HG02885 (cell line): Measurements from ENCODE around the gene VIPR2.

ENCODE experiments used
- ATAC-seq: cut with Tn5 transposase; IDR thresholded peaks from one replicate; pipeline ENCODE4 v1.9.1; 2021; ENCODE audit warnings: mild to moderate bottlenecking; ENCODE audit not compliant: unreplicated experiment, poor library complexity

Gene VIPR2

DNA sequence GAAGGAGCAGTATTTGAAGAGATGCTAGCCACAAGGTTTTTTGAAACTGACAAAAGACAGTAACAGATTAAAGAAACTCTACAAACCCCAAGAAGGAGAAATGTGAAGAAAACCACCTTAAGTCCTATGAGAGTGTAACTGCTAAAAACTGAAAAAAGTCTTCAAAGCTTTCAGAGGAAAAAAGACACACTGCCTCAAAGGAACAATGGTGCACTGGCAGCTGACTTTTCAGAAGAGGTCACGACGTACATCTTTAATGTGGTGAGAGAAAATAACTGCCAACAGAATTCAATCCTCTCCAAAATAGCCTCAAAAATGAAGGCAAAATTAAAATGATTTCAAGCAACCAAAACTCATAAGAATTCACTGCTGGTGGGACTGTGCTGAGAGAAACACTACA, 94.0 kb downstream of the VIPR2 start:
- no peak for ATAC-seq

DNA sequence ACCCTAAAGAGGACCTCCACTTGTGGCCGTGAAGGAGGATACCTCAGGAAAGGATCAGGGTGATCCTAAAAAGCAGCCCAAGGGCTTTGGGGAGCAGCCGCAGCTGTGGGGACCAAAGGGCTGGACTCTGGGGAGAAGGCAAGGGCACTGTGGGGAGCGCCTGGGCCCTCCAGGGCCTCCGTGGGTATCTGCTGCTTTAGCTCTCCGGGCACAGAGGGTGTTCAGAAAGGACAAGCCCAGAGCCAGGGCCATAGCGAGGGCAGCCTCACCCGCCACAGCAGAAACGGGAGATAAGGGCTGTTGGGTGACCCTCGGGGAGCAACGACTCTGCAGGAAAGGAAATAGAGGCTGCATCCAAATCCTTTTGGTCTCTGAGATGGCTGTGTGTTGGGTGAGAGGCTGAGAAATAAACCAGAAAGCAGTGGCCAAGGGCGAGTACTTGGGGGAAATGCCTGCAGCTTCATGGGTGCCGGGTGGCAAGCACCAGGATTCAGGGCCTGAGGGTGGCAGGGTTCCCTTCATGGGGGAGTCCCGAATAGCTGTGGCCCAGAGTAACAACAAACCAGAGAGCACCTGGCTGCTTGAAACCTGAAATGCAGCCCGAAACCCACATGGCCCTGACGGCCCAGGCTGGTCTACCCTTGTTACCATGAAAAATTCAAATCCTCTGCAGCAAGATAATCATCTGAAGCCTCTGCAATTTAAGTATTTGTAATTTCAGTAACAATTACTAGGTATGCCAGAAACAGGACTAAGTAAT, 95.2 kb downstream of the VIPR2 start:
- no peak for ATAC-seq

DNA sequence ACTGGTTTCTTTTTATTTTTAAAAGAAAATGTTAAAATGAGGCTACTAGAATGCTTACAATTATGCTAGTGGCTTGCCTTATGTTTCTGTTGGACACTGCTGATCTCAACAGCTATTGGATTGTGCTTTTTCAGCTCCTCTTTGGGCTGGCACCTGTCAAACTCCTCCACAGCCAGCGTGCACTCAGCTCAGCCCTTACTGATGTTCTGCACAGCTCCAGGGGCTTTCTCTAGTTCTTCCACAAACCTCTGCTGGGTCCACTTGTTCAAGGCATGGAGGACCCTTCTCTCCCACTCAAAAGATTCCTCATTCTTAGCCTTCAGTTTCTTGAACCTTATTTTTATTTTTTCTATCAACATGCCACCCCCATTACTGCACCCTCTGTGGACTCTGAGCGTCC, 96.0 kb downstream of the VIPR2 start:
- no peak for ATAC-seq

DNA sequence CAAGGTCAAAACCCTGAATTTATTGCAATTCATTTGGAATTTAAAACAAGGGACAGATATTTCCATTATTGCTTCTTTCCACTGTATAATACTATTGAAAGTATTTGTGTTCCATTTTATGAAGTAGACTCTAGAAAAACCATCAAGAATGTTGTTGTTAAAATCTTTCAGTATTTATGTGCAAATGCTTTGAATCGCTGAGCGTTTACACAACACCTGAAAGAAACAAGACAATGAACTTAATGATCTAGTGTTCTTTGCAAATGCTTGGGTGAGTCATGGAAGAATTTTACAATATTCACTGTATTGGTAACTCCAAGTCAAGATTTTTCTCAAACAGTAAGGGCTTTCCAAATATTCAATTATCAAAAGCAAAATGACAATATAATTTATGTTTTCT, 97.1 kb downstream of the VIPR2 start:
- no peak for ATAC-seq

DNA sequence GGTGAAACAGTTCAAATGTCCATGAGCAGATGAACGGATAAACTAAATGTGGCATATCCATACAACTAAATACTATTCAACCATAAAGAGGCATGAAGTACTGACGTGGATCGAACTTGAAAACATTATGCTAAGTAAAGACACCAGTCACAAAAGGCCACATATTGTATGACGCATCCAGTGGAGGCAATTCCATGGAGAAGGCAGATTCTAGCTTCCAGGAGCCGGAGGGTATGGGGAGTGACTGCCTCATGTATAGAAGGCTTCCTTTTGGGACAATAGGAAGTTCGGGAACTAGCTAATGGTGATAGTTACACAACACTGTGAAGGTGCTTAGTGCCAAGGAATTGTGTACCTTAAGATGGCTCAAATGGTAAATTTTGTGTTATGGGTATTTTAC, 98.4 kb downstream of the VIPR2 start:
- ATAC-seq = no peak

DNA sequence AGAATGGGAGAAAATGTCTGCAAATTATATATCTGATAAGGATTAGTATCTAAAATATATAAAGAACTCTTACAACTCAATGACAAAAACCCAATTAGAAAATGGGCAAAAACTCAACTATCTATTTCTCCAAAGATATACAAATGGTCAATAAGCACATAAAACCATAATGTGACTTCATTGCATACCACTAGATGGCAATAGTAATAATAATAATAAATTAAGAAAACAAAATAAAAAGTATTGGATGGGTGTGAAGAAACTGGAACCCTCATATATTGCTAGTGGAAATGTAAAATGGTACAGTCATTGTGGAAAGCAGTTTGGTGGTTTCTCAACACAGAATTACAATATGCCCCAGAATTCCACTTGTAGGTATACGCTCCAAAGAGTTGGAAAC, 98.8 kb downstream of the VIPR2 start:
- ATAC-seq = no peak

DNA sequence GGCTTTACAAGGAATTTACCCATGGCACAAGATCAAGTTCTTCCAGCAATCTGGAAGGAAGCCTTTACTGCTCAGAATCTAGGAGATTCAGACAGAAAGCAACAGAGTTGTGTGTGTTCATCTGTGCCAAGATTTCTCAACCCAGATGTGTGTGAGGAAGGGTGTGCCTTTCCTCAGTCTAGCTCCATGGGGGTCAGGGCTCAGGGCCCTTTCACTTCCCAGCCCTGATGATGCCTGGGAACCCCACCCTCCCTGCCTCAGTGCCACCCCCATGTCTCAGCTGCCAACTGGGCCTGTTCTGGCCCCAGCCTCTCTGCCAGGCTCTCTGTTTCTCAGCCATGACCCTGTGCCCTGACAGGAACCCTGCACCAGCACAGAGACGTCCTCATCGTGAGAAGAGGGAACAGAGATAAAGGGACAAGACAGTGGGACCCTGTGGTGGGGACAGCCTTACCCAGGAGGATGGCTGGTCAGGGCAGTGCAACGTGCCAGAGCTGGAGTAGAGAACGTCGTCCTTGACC, 102.0 kb downstream of the VIPR2 start:
- no peak for ATAC-seq

DNA sequence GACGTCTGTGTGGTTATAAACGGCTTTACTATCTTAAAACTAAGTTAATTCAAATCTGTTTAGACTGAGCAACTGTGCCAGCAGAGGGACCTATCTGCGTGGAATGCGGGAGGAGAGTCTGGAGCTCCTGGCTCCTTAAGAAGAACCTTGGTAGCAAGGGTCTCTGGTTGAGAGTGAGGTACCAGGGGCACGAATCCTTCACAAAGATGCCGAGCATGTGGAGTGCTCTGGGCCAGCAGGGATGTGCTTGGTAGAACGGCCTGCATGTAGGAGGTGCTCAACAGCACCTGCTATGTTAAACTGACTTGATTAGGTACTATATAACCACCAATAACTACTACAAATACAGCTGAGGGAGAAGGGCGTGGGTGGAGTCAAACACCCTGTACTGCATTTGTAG, 102.6 kb downstream of the VIPR2 start:
- no peak for ATAC-seq

DNA sequence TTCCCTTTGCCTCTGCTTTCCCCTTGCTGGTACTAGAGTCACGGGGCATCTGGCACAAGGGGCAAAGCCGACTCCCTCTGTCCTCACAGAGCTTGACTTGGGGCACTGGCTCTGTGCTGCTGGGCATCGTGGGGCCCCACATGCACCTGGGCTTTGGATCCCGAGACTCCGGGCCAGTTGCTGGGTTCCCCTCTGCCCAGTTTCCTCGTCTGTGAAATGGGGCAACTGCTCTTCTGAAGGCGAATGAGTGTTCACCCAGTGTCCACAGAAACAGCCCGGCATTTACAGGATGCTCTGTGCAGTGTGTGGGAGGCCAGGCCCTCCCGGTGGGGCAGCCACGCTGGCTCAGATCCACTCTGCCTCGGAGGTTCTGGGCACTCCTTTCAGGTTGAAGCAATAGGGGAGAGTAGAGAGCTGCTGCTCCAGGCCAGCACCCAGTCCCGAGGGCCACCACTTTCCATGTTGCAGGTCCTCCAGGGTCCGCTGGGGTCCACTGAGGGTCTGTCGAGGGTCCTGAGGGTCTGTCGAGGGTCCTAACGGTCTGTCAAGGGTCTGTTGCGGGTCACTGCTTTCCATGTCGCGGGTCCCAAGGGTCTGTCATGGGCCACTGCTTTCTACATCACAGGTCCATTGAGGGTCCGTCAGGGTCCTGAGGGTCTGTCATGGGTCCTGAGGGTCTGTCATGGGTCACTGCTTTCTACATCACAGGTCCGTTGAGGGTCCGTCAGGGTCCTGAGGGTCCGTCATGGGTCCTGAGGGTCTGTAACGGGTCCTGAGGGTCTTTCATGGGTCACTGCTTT, 103.6 kb downstream of the VIPR2 start:
- no peak for ATAC-seq

DNA sequence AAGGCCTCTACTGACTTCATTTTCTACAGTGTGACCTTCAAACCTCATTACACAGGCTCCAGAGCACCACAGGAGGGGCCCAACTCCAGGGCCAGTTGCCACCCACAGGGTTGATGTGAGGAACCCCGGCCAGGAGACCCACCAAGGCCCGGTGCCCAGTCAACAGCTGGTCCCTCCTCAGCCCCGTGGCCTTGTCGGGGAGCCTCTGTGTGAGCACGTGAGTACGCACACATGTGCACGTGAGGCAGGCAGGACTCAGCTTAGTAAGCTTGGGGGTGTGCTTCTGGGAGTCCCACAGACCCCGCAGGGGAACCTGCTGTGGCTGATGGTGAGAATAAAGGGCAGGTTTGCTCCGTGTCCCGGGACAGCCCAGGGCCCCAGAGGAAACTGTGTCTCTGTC, 104.5 kb downstream of the VIPR2 start:
- ATAC-seq = no peak

DNA sequence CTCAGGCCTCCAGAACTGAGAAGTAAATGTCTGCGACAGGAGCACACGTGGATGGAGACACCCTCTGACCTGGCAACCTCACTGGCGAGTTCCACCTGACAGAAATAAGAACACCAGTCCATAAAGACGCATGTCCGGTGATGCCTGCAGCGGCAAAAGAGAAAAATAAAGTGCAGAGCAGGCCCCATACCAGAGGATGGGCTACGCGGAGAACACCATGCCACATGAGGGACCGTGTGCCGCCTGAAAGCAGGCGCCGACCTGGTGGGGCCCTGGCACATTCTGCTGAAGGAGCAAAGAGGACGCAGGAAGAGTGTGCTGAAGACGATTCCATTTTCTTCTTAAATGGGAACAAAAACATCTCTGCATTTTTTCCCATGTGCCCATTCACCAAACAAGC, 105.0 kb downstream of the VIPR2 start:
- ATAC-seq = no peak

DNA sequence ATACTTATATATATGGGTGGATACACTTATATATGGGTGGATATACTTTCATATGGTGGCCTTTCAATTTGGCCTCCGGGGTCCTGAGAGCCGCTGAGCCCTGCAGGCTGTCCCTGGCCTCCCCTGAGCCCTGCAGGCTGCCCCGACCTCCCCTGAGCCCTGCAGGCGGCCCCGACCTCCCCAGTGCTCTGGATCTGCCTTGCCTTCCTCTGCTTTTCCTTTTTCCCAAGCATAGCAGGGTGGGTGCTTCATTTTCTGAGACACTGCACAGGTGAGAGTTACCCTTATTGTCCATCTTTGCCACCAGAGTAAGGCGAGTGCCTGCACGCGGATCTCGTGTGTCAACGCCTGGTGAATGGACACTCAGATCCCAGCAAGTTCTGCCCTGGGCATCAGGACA, 106.6 kb downstream of the VIPR2 start:
- ATAC-seq = no peak

DNA sequence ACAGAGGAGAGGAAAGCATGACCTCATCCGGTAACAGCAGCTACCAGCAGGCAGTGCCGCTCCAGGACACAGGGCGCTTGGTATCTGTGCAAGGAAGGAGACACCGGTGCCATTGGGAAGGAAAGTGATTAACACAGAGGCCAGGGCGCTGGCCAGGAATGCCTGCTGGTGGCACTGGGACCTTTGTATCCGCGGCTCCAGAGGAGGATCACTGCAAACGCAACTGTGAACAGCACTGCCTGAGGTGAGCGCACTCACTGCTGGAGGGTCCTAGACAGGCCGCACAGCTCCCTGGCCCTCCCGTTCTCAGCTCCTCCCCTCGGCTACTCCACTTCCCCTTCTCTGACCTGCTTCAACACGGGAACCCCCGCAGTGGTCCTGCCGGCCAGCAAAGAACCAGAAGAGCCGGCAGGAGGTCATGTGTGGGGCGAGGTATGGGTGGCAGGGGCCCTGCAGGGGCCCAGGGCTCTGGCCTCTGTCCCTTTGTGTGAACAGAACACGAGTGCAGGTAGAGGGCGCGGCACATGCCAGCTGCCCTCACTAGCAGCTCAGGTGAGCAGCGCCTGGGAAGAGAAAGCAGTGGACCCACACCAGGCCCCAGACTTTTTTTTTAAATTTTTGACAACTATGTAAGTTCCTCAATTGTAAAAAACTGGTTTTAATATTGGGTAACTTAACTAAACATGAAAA, 107.6 kb downstream of the VIPR2 start:
- ATAC-seq = no peak

DNA sequence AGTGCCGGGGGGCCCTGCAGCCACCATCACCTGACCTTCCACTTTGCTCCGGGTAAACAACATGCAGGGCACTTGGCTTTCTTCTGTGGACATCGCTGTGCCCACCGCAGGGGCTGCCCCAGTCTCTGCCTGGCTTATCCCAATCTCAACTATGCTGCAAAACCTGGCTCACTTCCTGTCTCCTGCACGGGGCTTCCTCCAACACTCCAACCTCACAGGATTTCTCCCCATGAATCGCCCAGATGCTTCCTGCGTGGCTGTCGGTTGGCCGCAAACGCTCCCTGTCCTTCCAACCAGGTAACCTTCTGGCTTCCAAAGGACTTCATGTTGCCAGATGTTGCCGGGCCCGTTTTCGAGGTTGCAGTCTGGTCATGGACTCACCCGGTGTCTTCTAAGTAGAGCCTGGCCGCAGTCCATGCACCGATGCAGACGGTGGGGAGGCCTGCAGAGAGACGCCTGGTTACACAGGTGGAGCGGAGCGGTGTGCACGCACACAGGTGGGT, 109.0 kb downstream of the VIPR2 start:
- ATAC-seq = no peak

DNA sequence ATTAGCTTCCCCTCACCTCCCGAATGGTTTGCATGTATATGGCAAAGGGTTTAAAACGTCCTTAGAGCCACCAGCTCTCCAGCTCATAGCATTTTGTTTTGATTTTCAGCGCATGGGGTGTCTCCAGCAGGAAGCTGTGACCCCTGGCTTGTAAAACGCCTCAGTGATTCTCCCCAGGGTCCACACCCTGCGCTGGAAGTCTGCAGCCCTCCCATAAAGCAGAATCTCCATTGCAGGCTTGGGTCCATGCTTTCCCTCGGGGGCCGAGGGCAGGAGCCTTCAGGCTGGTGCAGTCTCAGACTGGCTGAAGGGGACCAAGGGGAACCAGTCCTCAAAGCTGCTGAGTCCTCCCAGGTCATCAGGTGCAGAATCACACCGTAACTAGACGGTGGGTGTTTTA, 109.7 kb downstream of the VIPR2 start:
- no peak for ATAC-seq

DNA sequence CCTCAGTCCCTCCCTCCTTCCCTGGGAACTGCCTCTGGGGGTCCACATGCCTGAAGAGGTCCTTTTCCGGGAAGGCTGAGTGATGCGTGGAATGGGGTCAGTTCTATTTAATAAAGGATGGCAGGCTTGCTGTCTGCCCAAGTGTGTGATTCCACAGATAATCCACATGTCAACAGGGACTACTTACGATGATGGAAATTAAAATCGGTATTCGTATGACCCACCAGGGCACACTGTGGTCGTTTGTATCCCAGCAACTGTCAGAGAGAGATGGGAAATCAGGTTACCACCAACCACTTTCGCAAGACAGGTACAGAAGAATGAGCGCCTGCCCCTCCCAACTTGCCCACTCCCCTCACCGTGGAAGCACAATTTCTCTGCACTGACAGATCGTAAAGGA, 110.3 kb downstream of the VIPR2 start:
- ATAC-seq = no peak

DNA sequence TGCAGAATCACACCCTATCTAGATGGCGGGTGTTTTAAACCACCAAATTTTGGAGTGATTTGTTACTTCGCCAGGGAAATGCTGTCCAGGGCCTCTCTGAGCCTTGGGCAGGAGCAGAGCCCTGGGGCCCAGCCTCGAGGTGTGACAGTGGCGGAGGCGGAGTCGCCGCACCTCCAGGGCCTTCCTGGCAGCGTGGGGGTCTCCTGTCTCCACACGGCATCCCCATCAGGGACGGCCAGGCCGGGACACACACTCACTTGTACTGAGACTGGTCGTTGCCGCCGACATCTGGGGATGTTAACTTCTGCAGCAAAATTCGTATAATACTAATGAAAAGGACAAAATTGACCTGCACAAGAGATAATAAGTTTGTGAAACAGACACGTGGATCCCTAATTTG, 110.7 kb downstream of the VIPR2 start:
- ATAC-seq = no peak

DNA sequence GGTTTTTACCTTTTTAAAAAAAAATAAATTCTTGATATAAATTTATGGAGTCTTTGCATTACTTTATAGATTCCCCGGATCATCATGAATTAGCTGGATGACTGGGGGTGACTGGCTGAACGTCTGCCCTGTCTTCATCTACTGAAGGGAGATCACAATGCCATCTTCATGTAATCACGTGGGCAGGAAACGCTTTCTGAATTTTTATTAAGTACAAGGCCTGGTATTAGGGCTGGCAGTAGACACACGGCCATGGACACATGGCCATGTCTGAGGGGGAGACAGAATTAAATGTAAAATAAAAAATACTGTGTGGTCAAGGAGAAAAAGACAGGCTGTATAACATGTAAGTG, 111.2 kb downstream of the VIPR2 start:
- no peak for ATAC-seq

DNA sequence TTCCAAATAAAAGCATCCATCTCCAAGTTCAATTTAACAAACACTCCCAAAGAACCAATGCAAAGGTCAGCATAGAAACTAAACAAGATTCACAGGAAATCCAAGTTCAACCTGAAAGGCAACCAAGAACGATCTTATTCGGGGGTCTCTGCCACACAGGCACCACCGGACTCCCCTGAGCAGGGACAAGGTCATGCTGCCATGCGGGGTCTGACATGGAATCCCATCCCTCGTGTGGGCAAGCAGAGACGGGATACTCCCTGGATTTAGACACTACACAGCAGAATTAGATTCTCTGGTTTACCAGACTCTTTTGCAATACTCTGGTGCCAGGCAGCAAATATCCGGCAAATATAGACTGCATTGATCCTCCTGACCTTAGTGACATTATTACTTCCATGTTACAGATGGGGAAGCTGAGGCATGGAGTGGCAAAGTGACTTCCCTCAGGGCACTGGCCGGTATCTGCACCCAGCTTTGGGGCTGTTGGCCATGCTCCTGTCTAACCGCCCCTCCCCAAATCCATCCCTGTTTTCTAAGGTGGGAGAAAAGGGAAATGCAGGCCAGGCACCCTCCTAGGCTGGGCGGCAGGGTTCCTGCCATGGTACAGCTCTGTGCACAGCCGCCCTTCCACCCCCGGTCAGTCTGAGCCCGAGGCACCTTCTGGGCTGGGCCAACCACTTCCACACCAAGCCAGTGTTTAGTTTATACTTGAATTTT, 111.8 kb downstream of the VIPR2 start:
- ATAC-seq = no peak

DNA sequence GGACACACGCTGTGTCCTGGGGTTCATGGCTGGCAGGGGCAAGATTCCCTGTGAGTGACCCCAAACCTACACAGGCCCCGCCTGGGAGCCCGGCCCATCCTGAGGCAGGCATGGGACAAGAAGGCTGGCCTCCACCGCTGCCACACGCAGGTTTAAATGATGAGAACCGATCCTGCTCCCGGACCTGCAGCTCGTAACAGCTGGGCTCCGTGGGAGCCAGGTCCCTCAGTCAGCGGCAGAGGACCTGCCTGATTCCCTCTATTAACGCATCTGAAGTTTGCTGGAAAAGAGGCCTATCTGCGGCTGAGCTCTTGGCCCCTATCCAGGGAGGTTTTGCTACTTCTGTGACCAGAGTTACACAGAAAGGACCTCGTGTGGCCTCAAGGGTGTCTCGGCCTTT, 112.3 kb downstream of the VIPR2 start:
- ATAC-seq = no peak
